ENCODE measurements around the gene DCAF5.

Gene DCAF5

GRCh38 chr14:69114763-69115162 is 38.2 kb downstream of the DCAF5 start:
- Mint-ChIP-seq H3K36me3 (ENCODE audit: low read depth) (peaks cover 29% of the 10 kb centered on the region), H3K27ac (no peak overlapping the region), H3K4me3 (no peak overlapping the region), H3K27me3 (ENCODE audit: low read depth, poor library complexity) (no peaks in the 10 kb centered on the region), H3K4me1 (peaks cover 25% of the 10 kb centered on the region), H3K9me3 (no peaks in the 10 kb centered on the region)
- no peak for DNase-seq
- no peak for TF ChIP-seq CTCF (IDR thresholded peaks at IDR 0.05)

DNA sequence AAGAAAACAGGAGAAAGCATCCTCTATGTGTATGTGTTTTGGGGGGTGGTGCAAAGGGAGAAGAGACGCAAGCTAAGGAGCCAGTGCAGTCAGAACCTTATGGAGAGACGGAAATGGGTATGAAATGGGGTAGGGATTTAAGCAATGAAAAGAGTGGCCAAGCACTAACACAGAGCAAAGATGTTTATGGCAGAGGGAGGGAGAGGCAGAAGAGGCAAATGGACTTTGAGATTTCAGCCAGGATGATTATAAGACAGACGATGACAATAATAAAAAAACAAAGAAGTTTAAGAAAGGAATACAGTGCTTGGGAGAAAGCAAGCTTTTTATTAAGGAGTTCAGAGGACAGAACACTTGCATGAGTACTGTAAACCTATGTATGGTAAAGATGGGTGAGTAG is 44.6 kb downstream of the DCAF5 start:
- peak overlapping the region; percentile 14 for H3K27ac Mint-ChIP-seq
- no peak overlapping the region for H3K4me3 Mint-ChIP-seq
- H3K27me3 Mint-ChIP-seq (ENCODE audit: low read depth, poor library complexity), result no peaks in the 10 kb centered on the region
- H3K9me3 Mint-ChIP-seq, result no peaks in the 10 kb centered on the region
- peaks cover 9% of the 10 kb centered on the region for H3K36me3 Mint-ChIP-seq (ENCODE audit: low read depth)
- DNase-seq, result no peak
- no peaks in the 10 kb centered on the region for H3K4me1 Mint-ChIP-seq
- no peak for TF ChIP-seq CTCF (IDR thresholded peaks at IDR 0.05)

DNA sequence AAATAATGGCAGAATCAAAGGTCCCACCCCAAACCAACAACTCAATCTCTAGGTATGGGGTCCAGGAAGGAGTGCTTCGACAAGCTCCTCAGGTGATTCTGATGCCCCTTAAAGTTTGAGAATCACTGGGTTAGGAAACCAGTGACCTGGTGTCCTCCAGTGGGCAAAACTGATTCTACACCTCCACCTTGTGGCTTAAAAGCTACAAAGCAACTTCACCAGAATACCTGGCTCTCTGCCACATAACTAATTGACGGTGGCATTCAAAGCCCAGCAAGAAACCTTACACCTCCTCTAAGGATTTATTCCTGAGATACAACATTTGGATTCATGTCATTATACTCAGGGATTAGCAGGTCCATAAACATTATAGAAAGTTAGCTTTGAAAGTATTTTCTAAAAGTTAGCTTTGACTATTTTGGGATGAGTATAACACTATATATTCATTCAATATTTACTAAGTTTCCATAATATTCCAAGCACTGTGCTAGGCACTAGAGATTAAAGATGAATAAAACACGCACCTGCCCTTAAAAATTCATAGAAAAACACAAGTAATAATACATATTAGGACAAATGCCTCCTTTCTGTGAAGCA is 45.4 kb downstream of the DCAF5 start:
- Mint-ChIP-seq H3K4me3 (no peak overlapping the region), H3K4me1 (no peaks in the 10 kb centered on the region), H3K9me3 (no peaks in the 10 kb centered on the region), H3K27ac (no peak overlapping the region), H3K36me3 (ENCODE audit: low read depth) (peaks cover 16% of the 10 kb centered on the region), H3K27me3 (ENCODE audit: low read depth, poor library complexity) (no peaks in the 10 kb centered on the region)
- peak; percentile 19 for DNase-seq
- TF ChIP-seq CTCF (IDR thresholded peaks at IDR 0.05), result peak; percentile 68

GRCh38 chr14:69106451-69106850 is 46.5 kb downstream of the DCAF5 start:
- H3K27ac Mint-ChIP-seq, result no peak overlapping the region
- no peak for TF ChIP-seq CTCF (IDR thresholded peaks at IDR 0.05)
- no peak for DNase-seq
- no peak overlapping the region for H3K4me3 Mint-ChIP-seq
- H3K36me3 Mint-ChIP-seq (ENCODE audit: low read depth), result peaks cover 19% of the 10 kb centered on the region
- no peaks in the 10 kb centered on the region for H3K9me3 Mint-ChIP-seq
- H3K4me1 Mint-ChIP-seq, result peaks cover 1% of the 10 kb centered on the region
- no peaks in the 10 kb centered on the region for H3K27me3 Mint-ChIP-seq (ENCODE audit: low read depth, poor library complexity)

DNA sequence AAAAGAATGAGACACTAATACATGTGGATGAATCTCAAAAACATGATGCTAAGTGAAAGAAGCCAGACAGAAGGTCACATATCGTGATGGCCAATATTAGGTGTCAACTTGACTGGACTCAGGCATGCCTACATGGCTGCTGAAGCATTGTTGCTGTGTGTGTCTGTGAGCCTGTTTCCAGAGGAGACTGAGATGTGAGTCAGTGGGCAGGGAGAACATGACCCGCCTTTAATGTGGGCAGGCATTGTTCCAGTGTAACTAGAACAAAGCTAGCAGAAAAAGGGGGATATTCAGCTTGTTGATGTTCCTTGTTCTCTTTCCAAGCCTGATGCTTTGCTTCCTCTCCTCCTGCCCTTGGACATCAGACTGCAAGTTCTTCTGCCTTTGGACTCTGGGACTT is 47.6 kb downstream of the DCAF5 start:
- Mint-ChIP-seq H3K4me3 (no peak overlapping the region), H3K9me3 (no peaks in the 10 kb centered on the region), H3K4me1 (peaks cover 5% of the 10 kb centered on the region), H3K36me3 (ENCODE audit: low read depth) (peaks cover 19% of the 10 kb centered on the region), H3K27ac (no peak overlapping the region), H3K27me3 (ENCODE audit: low read depth, poor library complexity) (no peaks in the 10 kb centered on the region)
- no peak for TF ChIP-seq CTCF (IDR thresholded peaks at IDR 0.05)
- DNase-seq, result no peak

- H3K9me3 Mint-ChIP-seq, result no peaks in the 10 kb centered on the region
- no peaks in the 10 kb centered on the region for H3K27me3 Mint-ChIP-seq (ENCODE audit: low read depth, poor library complexity)
- peak overlapping the region; percentile 62 for H3K27ac Mint-ChIP-seq
- H3K36me3 Mint-ChIP-seq (ENCODE audit: low read depth), result peaks cover 25% of the 10 kb centered on the region
- peaks cover 27% of the 10 kb centered on the region for H3K4me1 Mint-ChIP-seq
- no peak for DNase-seq
- no peak overlapping the region for H3K4me3 Mint-ChIP-seq
- TF ChIP-seq CTCF (IDR thresholded peaks at IDR 0.05), result no peak
These were observed 51.5 kb downstream of the DCAF5 start for GRCh38 chr14:69101331-69101826.

Measured in nephron progenitor cell (in vitro differentiated cells).